SU-DHL-6 (cell line): ENCODE measurements around the gene RNF146.

Source experiments
- EZH2phosphoT487 ChIP-seq: fragments of 200-600 bp; sonication (generic), shearing (Covaris generic); conservative IDR thresholded peaks from 2 replicates; pipeline ENCODE4 v1.6.1; 2018; ENCODE audit warnings: mild to moderate bottlenecking, antibody characterized with exemption, low read length, moderate library complexity, mixed read lengths
- TF ChIP-seq, protein P1 (sequence below): fragments of 200-600 bp; sonication (generic); IDR thresholded peaks from one replicate; pipeline ENCODE4 v1.5.1; 2017; ENCODE audit warnings: antibody characterized with exemption, mild to moderate bottlenecking, low read length, moderate library complexity; ENCODE audit not compliant: insufficient read depth, poor library complexity, severe bottlenecking

DNA sequence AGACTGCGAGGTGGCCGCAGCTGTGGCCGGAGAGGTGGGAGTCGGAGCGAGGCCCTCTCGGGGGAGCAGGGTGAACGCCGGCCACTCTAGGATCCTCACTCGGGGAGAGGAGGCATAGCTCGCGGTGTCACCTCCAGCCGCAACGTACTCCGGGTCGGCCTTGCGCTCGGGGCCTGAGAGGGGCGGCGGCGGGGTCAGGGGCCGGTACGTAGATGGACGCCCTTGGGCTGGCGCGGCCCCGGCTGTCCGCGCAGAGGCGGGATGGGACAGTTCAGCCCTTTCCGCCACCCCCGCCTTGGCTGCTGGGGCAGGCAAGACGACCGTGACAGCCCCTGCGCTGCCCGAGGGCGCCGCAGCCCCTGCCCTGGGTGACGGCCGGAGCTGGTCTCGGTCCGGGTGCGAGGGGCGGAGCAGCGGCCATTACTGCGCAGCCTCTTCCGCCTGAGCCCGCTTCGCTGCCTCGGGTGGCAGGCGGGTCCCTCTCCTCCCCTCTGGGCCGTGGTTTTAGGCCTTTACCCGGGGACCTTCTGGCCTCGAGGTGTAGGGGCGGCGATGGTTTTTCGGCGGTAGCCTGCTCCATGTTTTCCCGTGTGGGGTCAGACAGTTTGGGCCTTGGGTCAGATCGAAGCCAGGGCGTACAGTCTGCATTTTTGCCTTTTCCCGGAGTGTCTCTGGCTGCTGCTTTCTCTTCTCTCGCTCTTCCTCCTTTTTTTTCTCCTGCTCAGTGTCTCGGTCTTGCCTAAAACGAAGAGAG is 405 bp downstream of the RNF146 start:
- TF ChIP-seq, protein P1, sequence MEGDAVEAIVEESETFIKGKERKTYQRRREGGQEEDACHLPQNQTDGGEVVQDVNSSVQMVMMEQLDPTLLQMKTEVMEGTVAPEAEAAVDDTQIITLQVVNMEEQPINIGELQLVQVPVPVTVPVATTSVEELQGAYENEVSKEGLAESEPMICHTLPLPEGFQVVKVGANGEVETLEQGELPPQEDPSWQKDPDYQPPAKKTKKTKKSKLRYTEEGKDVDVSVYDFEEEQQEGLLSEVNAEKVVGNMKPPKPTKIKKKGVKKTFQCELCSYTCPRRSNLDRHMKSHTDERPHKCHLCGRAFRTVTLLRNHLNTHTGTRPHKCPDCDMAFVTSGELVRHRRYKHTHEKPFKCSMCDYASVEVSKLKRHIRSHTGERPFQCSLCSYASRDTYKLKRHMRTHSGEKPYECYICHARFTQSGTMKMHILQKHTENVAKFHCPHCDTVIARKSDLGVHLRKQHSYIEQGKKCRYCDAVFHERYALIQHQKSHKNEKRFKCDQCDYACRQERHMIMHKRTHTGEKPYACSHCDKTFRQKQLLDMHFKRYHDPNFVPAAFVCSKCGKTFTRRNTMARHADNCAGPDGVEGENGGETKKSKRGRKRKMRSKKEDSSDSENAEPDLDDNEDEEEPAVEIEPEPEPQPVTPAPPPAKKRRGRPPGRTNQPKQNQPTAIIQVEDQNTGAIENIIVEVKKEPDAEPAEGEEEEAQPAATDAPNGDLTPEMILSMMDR: no peak
- no peak for TF ChIP-seq EZH2phosphoT487
